Measurements from ENCODE around the gene RERE.

- TF ChIP-seq CREB1 (IDR thresholded peaks at IDR 0.05; ENCODE audit: low read depth) (no peak), RAD21 (IDR thresholded peaks at IDR 0.05; ENCODE audit: low read depth) (no peak)
Observed at GRCh38 chr1:8426996-8427395, 390.4 kb downstream of the RERE start.

Data from Ishikawa (cell line).